Spleen (tissue), 13 donors: ENCODE results near the gene TEX11. TPM values are rescaled to one million over a fixed set of nuclear protein-coding genes. Genes with fewer than 3 reads are reported as not detected.

Source experiments
- DNase-seq: peaks from one replicate; pipeline ENCODE4 v3.0.0-alpha.2; 2020
- H3K27ac ChIP-seq, 8 donors: fragments of 200-600 bp; sonication (generic) in 7 of 8; 1 replicate in 4 of 8; 2 replicates in 4 of 8; pipeline versions ENCODE4 v1.5.0 to v1.8.0; 2016 to 2021; ENCODE audit warnings: inconsistent platforms in 4 of 8, mild to moderate bottlenecking in 4 of 8, moderate library complexity in 1 of 8
- H3K27me3 ChIP-seq, 7 donors: fragments of 200-600 bp; sonication (generic) in 6 of 7; replicated peaks in 1 of 7; 1 replicate in 4 of 7; 2 replicates in 3 of 7; pipeline versions ENCODE4 v1.5.0 to v1.8.0; 2016 to 2021; ENCODE audit warnings: inconsistent platforms in 3 of 7, mild to moderate bottlenecking in 1 of 7
- H3K36me3 ChIP-seq, 6 donors: fragments of 200-600 bp; sonication (generic) in 5 of 6; 1 replicate in 4 of 6; 2 replicates in 2 of 6; pipeline versions ENCODE4 v1.5.0 to v1.8.0; 2016 to 2021; ENCODE audit warnings: inconsistent platforms in 2 of 6
- H3K4me1 ChIP-seq, 6 donors: fragments of 200-600 bp; sonication (generic) in 5 of 6; 1 replicate in 3 of 6; 2 replicates in 3 of 6; pipeline versions ENCODE4 v1.5.0 to v1.8.0; 2016 to 2021; ENCODE audit warnings: inconsistent platforms in 3 of 6
- H3K4me3 ChIP-seq, 8 donors: fragments of 200-600 bp; sonication (generic) in 7 of 8; 1 replicate in 4 of 8; 2 replicates in 4 of 8; pipeline versions ENCODE4 v1.5.0 to v1.8.0; 2016 to 2021; ENCODE audit warnings: inconsistent platforms in 4 of 8, mild to moderate bottlenecking in 4 of 8, moderate library complexity in 2 of 8
- H3K9me3 ChIP-seq, 8 donors: fragments of 200-600 bp; sonication (generic) in 7 of 8; 1 replicate in 4 of 8; 2 replicates in 4 of 8; pipeline versions ENCODE4 v1.5.0 to v1.8.0; 2016 to 2021; ENCODE audit warnings: inconsistent platforms in 4 of 8
- POLR2A ChIP-seq, 3 donors: fragments of 450-650 bp; IDR thresholded peaks; one replicate each; pipeline ENCODE4 v1.5.1; 2017; ENCODE audit warnings: antibody characterized with exemption in 3 of 3, mild to moderate bottlenecking in 1 of 3
- POLR2AphosphoS5 ChIP-seq, 3 donors: sonication (generic); formaldehyde crosslinking; IDR thresholded peaks; one replicate each; pipeline ENCODE4 v1.5.1; 2017; ENCODE audit warnings: antibody characterized with exemption in 3 of 3
- WGBS, 5 donors: extraction: QIAGEN DNeasy Blood & Tissue Kit in 3 of 5; methylation state at CpG; one replicate each; pipeline versions ENCODE4 v1.1.5 to v1.1.7; 2013 to 2018; 5-methylcytosine and 5-hydroxymethylcytosine counted together
- intact Hi-C: fragments of 100-400 bp; cut with DNase I; formaldehyde crosslinking; loops from one replicate; pipeline ENCODE4 v1.15.0; 2023; ENCODE audit warnings: low total_unique reads
- long read RNA-seq, 2 donors: transcript quantifications; one replicate each; lab custom pipeline, GENCODE V29; 2026
- polyA plus RNA-seq, 3 donors: library from polyadenylated mRNA; stranded (reverse); fragments of 200-250 nt; gene quantifications; one replicate each; pipeline ENCODE4 v1.2.1, GENCODE V29; 2013
- total RNA-seq, 7 donors: library from RNA; depleted of rRNA in 3 of 7; stranded (reverse); fragments of >200 nt in 3 of 7; fragmentation: NEBNext Ultra II Directional in 4 of 7; extraction: Animal tissue kit (Norgen Biotek cat#: 25700) in 4 of 7; gene quantifications; one replicate each; pipeline versions ENCODE4 v1.1.0 to v1.2.1, GENCODE V29; 2016 to 2021
- TF ChIP-seq, protein P1 (sequence below), 11 experiments: fragments of 200-600 bp in 7 of 11; fragments of 450-650 bp in 4 of 11; sonication (generic) in 4 of 11; IDR thresholded peaks in 8 of 11; conservative IDR thresholded peaks in 3 of 11; 1 replicate in 7 of 11; 2 replicates in 4 of 11; pipeline versions ENCODE4 v1.4.0 to v1.8.0; 2016 to 2021; ENCODE audit warnings: antibody characterized with exemption in 11 of 11, inconsistent platforms in 4 of 11, mild to moderate bottlenecking in 1 of 11
- donor health status: healthy with polysubstance abuse.
- donor health status: DM: no; HTN: no; CAD: no; lungs with moderate emphysema.
- donor health status: DM: no; HTN: no; CAD: no.
- donor health status: Bipolar disorder and iron deficiency.
- donor health status: healthy.
- donor health status: DM: no; HTN: no; CAD: no.
- donor health status: DM: yes; HTN: yes; CAD: no.

Gene TEX11
- total RNA-seq: 1 to 10 TPM in 3 of 7 donors, under 1 TPM in 4; 0.25 to 1.9 (median 0.98) TPM
- polyA plus RNA-seq: under 1 TPM; 0.06 to 0.32 (median 0.20) TPM
- long read RNA-seq, donor 1: 0 reads
- long read RNA-seq, donor 2: 0 reads

- intact Hi-C loops: no loop called here
- no peak within 1 kb of the TSS for H3K4me3 ChIP-seq
- H3K9me3 ChIP-seq: no peaks in the 10 kb centered on the region
- H3K27ac ChIP-seq: no peak within 1 kb of the TSS
- no peaks in the 10 kb centered on the region for H3K4me1 ChIP-seq
- WGBS, 5 donors: 81 to 94% (median 92%) methylated on average over 10 to 14 of the region's 14 CpGs
- no peaks in the 10 kb centered on the region for H3K27me3 ChIP-seq
- no peak for TF ChIP-seq POLR2A (IDR thresholded peaks at IDR 0.05)
- no peak for TF ChIP-seq POLR2AphosphoS5 (IDR thresholded peaks at IDR 0.05)
- TF ChIP-seq, protein P1, sequence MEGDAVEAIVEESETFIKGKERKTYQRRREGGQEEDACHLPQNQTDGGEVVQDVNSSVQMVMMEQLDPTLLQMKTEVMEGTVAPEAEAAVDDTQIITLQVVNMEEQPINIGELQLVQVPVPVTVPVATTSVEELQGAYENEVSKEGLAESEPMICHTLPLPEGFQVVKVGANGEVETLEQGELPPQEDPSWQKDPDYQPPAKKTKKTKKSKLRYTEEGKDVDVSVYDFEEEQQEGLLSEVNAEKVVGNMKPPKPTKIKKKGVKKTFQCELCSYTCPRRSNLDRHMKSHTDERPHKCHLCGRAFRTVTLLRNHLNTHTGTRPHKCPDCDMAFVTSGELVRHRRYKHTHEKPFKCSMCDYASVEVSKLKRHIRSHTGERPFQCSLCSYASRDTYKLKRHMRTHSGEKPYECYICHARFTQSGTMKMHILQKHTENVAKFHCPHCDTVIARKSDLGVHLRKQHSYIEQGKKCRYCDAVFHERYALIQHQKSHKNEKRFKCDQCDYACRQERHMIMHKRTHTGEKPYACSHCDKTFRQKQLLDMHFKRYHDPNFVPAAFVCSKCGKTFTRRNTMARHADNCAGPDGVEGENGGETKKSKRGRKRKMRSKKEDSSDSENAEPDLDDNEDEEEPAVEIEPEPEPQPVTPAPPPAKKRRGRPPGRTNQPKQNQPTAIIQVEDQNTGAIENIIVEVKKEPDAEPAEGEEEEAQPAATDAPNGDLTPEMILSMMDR (IDR thresholded peaks at IDR 0.05 in 8 of 11, conservative IDR thresholded peaks at IDR 0.05 in 3 of 11): no peak
- no peaks in the 10 kb centered on the region for H3K36me3 ChIP-seq
- no peak for DNase-seq
Measured at GRCh38 chrX:70908541-70908940, at the start of gene TEX11. Gene TEX11, minus strand, starts transcription at chrX:70908711. Its CDS starts 922 bp downstream, at chrX:70907789.

GRCh38 chrX:70954871-70955270, 46.4 kb upstream of the TEX11 start:
- Histone ChIP-seq H3K4me1 (no peaks in the 10 kb centered on the region), H3K9me3 (no peaks in the 10 kb centered on the region), H3K4me3 (no peak overlapping the region), H3K27ac (no peak overlapping the region), H3K36me3 (no peaks in the 10 kb centered on the region), H3K27me3 (peaks cover 0 to 6% (median 0%) of the 10 kb centered on the region in 7 donors)
- no peak for DNase-seq
- no peak for TF ChIP-seq POLR2AphosphoS5 (IDR thresholded peaks at IDR 0.05)
- no peak for TF ChIP-seq POLR2A (IDR thresholded peaks at IDR 0.05)
- TF ChIP-seq, protein P1 (IDR thresholded peaks at IDR 0.05 in 8 of 11, conservative IDR thresholded peaks at IDR 0.05 in 3 of 11): no peak
- intact Hi-C loops: no loop called here
- 85 to 98% (median 91%) methylated on average over 3 of the region's 3 CpGs for WGBS, 5 donors

DNA sequence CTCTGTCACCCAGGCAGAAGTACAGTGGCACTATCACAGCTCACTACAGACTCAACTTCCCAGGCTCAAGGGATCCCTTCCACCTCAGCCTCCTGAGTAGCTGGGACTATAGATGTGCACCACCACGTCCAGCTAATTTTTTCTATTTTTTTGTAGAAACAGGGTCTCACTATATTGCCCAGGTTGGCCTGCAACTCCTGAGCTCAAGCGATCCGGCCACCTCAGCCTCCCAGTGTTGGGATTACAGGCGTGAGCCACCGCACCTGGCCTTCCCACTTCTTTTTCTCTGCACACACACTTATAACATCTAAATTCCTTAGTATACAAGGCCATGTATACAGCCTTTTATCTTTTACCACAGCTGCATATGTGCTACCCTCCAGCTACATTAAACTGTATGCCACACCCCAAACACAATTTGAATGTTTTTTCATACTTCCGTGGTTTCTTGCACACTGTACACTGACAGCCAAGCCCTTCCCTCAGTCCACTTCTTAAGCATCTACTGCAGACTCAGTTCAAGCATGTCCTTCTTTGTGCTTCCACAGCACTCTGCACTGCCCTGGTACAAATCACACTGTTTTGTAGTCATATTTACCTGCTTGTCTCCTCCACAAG, 15.9 kb upstream of the TEX11 start:
- Histone ChIP-seq H3K4me1 (no peaks in the 10 kb centered on the region), H3K4me3 (no peak overlapping the region), H3K9me3 (no peaks in the 10 kb centered on the region), H3K27me3 (peaks cover 0 to 22% (median 0%) of the 10 kb centered on the region in 7 donors), H3K36me3 (no peaks in the 10 kb centered on the region), H3K27ac (no peak overlapping the region)
- WGBS, 5 donors: 79 to 93% (median 86%) methylated on average over 6 of the region's 6 CpGs
- intact Hi-C loops: no loop called here
- no peak for DNase-seq
- no peak for TF ChIP-seq POLR2AphosphoS5 (IDR thresholded peaks at IDR 0.05)
- TF ChIP-seq, protein P1 (IDR thresholded peaks at IDR 0.05 in 8 of 11, conservative IDR thresholded peaks at IDR 0.05 in 3 of 11): no peak
- no peak for TF ChIP-seq POLR2A (IDR thresholded peaks at IDR 0.05)

DNA sequence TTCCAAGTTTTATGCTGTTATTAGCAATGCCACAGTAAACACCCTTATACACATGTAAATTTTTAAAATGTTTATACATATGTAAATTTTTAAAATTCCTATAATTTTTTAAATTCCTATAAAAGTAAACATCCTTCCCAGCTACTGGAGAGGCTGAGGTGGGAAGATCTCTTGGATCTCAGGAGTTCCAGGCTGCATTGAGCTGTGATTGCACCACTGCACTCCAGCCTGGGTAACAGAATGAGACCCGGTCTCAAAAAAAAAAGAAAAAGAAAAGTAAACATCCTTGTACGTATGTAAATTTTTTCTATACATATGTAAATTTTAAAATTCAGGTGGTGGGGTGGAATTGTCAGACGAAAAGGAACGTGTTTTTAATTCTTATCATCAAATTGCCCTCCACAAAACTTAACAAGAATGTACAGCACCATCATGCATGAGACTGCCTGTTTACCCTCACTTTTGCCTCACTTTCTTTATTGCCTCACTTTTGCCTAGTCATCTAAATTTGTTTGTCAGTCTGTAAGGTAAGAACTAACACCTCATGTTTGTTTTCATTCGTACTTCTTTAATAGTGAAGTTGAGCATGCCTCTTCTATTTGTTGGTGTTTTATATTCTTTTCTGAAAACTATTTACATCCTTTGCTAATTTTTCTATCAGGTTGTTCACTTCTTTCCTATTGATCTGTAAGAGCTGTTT, 14.4 kb upstream of the TEX11 start:
- Histone ChIP-seq H3K27me3 (peaks cover 0 to 19% (median 0%) of the 10 kb centered on the region in 7 donors), H3K4me3 (no peak overlapping the region), H3K9me3 (no peaks in the 10 kb centered on the region), H3K27ac (no peak overlapping the region), H3K4me1 (no peaks in the 10 kb centered on the region), H3K36me3 (no peaks in the 10 kb centered on the region)
- intact Hi-C loops: no loop called here
- DNase-seq: no peak
- 26 to 47% (median 28%) methylated on average over 5 of the region's 5 CpGs for WGBS, 5 donors
- TF ChIP-seq POLR2A (IDR thresholded peaks at IDR 0.05) (no peak), POLR2AphosphoS5 (IDR thresholded peaks at IDR 0.05) (no peak)
- TF ChIP-seq, protein P1 (IDR thresholded peaks at IDR 0.05 in 8 of 11, conservative IDR thresholded peaks at IDR 0.05 in 3 of 11): no peak
